DOHH2 (cell line): ENCODE data around the gene FBLN1.

Source experiments
- H3F3A ChIP-seq: fragments of 200-600 bp; sonication (generic), shearing (Covaris generic); 2 replicates; pipeline ENCODE4 v1.6.0; 2016; ENCODE audit warnings: antibody characterized with exemption, mild to moderate bottlenecking; ENCODE audit not compliant: control insufficient read depth, insufficient read depth
- H3K27ac ChIP-seq: fragments of 200-600 bp; sonication (generic); 2 replicates; pipeline ENCODE4 v1.5.1; 2014; ENCODE audit warnings: low read depth, mild to moderate bottlenecking, low read length, moderate library complexity
- H3K27me3 ChIP-seq: fragments of 200-600 bp; sonication (generic); 2 replicates; pipeline ENCODE4 v1.6.1; 2014; ENCODE audit warnings: mild to moderate bottlenecking, low read length, mixed read lengths; ENCODE audit not compliant: control insufficient read depth
- H3K36me3 ChIP-seq: fragments of 200-600 bp; sonication (generic); 2 replicates; pipeline ENCODE4 v1.6.1; 2014; ENCODE audit warnings: mild to moderate bottlenecking, low read length, moderate library complexity, mixed read lengths; ENCODE audit not compliant: control insufficient read depth
- H3K4me1 ChIP-seq: fragments of 200-600 bp; sonication (generic); 2 replicates; pipeline ENCODE4 v1.6.1; 2014; ENCODE audit warnings: mild to moderate bottlenecking, low read length, mixed read lengths; ENCODE audit not compliant: control insufficient read depth
- H3K4me2 ChIP-seq: fragments of 200-600 bp; sonication (generic); 2 replicates; pipeline ENCODE4 v1.6.0; 2014; ENCODE audit warnings: mild to moderate bottlenecking, low read length, moderate library complexity
- H3K4me3 ChIP-seq: fragments of 200-600 bp; sonication (generic); 2 replicates; pipeline ENCODE4 v1.5.1; 2014; ENCODE audit warnings: mild to moderate bottlenecking, low read length, mixed read lengths
- H3K79me2 ChIP-seq: fragments of 200-600 bp; sonication (generic); 2 replicates; pipeline ENCODE4 v1.6.1; 2014; ENCODE audit warnings: mild to moderate bottlenecking, low read length, mixed read lengths; ENCODE audit not compliant: control insufficient read depth
- H3K9me2 ChIP-seq: fragments of 200-600 bp; sonication (generic); replicated peaks from 2 replicates; pipeline ENCODE4 v1.6.1; 2014; ENCODE audit warnings: mild to moderate bottlenecking, low read length, mixed read lengths; ENCODE audit not compliant: control insufficient read depth
- H3K9me3 ChIP-seq: fragments of 200-600 bp; sonication (generic); 2 replicates; pipeline ENCODE4 v1.6.1; 2014; ENCODE audit warnings: antibody characterized with exemption, low read length, mixed read lengths; ENCODE audit not compliant: control insufficient read depth, insufficient read depth
- H4K20me1 ChIP-seq: fragments of 200-600 bp; sonication (generic); 2 replicates; pipeline ENCODE4 v1.6.0; 2014; ENCODE audit warnings: low read depth, mild to moderate bottlenecking, antibody characterized with exemption, low read length, moderate library complexity; ENCODE audit not compliant: control insufficient read depth, insufficient read depth
- EZH2phosphoT487 ChIP-seq: fragments of 200-600 bp; sonication (generic); IDR thresholded peaks from 2 replicates; pipeline ENCODE4 v1.6.1; 2017; ENCODE audit warnings: borderline replicate concordance, mild to moderate bottlenecking, antibody characterized with exemption, low read length, moderate library complexity, mixed read lengths
- TF ChIP-seq, protein P1 (sequence below): fragments of 200-600 bp; sonication (generic); IDR thresholded peaks from one replicate; pipeline ENCODE4 v1.5.1; 2014; ENCODE audit warnings: antibody characterized with exemption, mild to moderate bottlenecking, low read depth, low read length; ENCODE audit not compliant: poor library complexity, severe bottlenecking

The FBLN1 gene

DNA sequence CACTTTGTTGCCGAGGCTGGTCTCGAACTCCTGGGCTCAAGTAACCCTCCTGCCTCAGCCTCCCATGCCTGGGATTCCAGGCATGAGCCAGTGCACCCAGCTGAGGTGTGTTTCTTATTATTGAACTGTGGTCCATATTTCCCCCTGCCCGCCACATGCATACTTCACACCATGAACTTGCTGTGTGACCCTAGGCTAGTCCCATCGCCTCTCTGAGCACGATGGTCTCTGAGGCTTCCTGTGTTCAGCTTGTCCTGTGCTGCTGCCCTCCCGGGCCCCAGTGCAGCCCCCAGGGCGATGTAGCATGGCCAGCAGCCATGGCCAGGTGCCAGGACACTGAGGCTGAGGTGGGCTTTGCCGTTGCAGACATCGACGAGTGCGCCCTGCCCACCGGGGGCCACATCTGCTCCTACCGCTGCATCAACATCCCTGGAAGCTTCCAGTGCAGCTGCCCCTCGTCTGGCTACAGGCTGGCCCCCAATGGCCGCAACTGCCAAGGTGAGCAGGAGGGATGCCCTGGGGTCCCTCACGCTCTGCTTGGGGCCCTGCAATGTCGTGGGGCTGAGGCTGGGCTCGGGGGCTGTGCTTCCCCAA lies 45.7 kb downstream of the FBLN1 start:
- TF ChIP-seq, protein P1, sequence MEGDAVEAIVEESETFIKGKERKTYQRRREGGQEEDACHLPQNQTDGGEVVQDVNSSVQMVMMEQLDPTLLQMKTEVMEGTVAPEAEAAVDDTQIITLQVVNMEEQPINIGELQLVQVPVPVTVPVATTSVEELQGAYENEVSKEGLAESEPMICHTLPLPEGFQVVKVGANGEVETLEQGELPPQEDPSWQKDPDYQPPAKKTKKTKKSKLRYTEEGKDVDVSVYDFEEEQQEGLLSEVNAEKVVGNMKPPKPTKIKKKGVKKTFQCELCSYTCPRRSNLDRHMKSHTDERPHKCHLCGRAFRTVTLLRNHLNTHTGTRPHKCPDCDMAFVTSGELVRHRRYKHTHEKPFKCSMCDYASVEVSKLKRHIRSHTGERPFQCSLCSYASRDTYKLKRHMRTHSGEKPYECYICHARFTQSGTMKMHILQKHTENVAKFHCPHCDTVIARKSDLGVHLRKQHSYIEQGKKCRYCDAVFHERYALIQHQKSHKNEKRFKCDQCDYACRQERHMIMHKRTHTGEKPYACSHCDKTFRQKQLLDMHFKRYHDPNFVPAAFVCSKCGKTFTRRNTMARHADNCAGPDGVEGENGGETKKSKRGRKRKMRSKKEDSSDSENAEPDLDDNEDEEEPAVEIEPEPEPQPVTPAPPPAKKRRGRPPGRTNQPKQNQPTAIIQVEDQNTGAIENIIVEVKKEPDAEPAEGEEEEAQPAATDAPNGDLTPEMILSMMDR: no peak
- TF ChIP-seq EZH2phosphoT487: no peak
- no peaks in the 10 kb centered on the region for H3K9me2 ChIP-seq
- no peaks in the 10 kb centered on the region for H4K20me1 ChIP-seq
- H3K9me3 ChIP-seq: no peaks in the 10 kb centered on the region
- H3K4me3 ChIP-seq: no peak overlapping the region
- no peaks in the 10 kb centered on the region for H3K4me1 ChIP-seq
- H3K27me3 ChIP-seq: no peaks in the 10 kb centered on the region
- no peaks in the 10 kb centered on the region for H3F3A ChIP-seq
- no peak overlapping the region for H3K4me2 ChIP-seq
- no peaks in the 10 kb centered on the region for H3K36me3 ChIP-seq
- H3K79me2 ChIP-seq: no peaks in the 10 kb centered on the region
- no peak overlapping the region for H3K27ac ChIP-seq

DNA sequence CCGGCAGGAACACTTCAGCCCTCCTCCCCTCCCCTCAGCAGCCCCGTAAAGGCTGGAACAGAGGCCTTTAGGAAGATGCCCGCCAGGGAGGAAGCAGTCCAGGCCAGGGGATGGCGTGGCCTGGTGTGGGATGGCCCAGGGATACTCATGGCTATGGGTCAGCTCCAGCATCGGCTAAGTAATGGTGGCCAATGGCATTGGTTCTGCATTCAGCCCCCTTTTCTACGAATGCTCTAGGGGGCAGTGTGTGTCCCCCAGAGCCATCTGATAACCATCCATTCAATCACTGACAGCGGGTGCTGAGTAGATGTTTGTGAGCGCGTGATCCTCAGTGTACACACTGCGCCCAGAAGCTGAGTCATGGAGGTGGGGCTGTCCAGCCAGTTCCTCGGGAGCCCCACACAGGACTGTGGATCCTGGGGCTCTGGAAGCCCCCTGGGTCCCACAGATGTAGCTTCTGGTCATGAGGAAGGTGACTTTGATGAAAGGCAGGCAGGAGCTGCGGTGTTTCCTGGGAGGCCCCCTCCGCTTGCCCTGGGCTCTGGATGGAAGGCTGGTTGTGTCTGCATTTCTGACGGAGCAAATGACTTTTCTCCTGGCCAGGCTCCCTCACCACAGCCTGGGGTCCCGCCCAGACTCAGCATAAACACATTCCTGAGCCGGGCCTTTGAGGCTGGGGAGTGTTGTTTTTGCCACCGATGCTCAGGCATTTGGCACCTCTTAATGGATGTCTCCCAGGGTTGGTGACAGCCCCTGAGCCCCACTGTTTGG lies 46.5 kb downstream of the FBLN1 start:
- H3K4me2 ChIP-seq: no peak overlapping the region
- no peak overlapping the region for H3K4me3 ChIP-seq
- no peaks in the 10 kb centered on the region for H3K79me2 ChIP-seq
- no peaks in the 10 kb centered on the region for H3F3A ChIP-seq
- TF ChIP-seq, protein P1: peak; percentile 58
- no peak for TF ChIP-seq EZH2phosphoT487
- H3K36me3 ChIP-seq: no peaks in the 10 kb centered on the region
- no peaks in the 10 kb centered on the region for H3K9me3 ChIP-seq
- no peaks in the 10 kb centered on the region for H3K27me3 ChIP-seq
- H3K9me2 ChIP-seq: no peaks in the 10 kb centered on the region
- no peaks in the 10 kb centered on the region for H4K20me1 ChIP-seq
- no peak overlapping the region for H3K27ac ChIP-seq
- H3K4me1 ChIP-seq: no peaks in the 10 kb centered on the region

DNA sequence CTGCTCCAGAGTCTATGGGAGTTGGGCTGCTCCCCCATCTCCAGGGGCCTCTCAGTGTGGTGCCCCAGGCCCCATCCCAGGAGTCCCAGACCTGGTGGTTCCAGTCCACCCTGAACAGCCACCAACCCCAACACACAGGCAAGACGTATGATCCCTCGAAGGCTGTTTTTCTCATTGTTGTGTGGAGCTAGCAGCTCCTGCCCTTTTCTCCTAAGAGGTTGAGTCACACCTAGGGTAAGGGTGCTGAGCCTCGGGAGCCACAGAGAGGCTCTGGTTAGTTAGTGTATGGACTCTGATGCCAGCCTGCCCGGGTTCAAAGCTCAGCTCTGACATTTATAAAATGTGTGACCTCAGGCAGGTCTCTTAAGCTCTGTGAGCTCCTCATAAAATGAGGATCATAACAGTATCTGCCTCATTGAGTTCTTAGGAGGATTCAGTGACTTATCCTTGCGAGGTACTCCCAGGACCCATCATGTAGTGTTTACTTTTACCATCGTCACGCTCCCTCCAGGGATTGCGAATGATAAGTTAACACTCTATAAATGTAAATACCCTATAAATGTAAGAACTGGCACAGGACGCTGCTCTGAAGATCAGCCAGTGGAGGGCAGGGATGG lies 47.2 kb downstream of the FBLN1 start:
- TF ChIP-seq EZH2phosphoT487: no peak
- TF ChIP-seq, protein P1: no peak
- Histone ChIP-seq H3K27ac (no peak overlapping the region), H3F3A (no peaks in the 10 kb centered on the region), H3K27me3 (no peaks in the 10 kb centered on the region), H3K36me3 (no peaks in the 10 kb centered on the region), H4K20me1 (no peaks in the 10 kb centered on the region), H3K4me2 (no peak overlapping the region), H3K4me1 (no peaks in the 10 kb centered on the region), H3K4me3 (no peak overlapping the region), H3K9me2 (no peaks in the 10 kb centered on the region), H3K79me2 (no peaks in the 10 kb centered on the region), H3K9me3 (no peaks in the 10 kb centered on the region)
